ENCODE measurements around the gene CYYR1.

The CYYR1 gene

DNA sequence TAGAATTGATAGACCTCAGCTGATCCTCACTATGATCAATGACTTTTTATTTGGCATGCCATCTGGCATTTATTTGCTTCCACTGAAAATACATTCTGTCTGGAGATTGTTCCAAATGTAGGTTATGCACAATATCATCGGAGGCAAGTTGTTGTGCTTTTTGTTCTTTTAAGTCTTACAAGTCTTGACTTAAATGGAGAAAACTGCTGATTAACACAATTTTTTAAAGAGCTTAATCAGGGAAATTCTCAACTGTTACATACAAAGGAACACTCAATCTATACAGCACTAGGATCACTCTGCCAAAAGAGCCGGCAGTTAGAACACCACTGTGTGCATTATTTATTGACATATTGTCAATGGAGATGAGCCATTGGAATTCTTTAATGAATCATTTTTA lies 19.2 kb downstream of the CYYR1 start:
- DNase-seq (ENCODE audit: low spot score): no peak

DNA sequence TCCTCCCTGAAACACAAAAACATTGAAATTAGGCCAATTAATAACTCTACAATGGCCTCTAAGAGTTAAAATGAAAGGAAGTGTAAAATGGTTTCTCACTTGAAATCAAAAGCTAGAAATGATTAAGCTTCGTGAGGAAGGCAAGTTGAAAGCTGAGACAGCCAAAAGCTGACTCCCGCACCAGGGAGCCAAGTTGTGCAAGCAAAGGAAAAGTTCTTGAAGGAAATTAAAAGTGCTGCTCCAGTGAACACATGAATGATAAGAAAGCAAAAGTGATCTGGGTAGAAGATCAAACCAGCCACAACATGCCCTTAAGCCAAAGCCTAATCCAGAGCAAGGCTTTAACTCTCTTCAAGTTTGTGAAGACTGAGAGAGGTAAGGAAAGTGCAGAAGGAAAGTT lies 22.8 kb downstream of the CYYR1 start:
- DNase-seq (ENCODE audit: low spot score): no peak

DNA sequence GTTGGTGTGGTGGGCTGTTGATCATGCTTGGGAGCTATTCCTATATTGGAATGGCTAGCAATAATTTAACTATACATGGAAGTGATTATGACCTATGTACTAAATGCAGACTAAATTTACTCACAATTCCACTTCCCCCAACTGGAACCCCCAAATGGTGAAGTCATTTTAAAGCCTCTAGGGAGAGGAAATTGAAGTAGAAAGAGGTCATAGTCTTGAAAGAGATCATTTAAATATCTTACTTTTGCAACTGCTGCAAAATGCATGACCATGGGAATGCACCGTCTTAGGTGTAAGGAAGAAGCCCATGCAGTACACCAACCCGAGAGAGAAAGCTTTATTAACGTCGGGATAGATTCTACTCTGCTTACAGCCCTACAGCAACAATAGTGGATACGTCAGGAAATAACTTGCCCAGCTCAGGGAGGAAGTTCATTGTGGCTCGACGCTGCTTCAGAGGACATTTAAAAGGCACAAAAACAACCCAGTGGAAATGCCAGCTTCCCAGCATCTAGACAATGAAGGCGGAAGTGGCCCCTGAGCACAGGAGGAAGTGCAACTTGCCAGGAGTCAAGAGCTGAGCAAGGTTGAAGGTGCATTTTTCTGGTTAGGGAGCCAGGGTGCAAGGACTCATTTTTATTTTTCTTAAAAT lies 26.5 kb downstream of the CYYR1 start:
- DNase-seq (ENCODE audit: low spot score): no peak

- no peak for DNase-seq (ENCODE audit: low spot score)
These were observed 28.8 kb downstream of the CYYR1 start for GRCh38 chr21:26544201-26544775.

DNA sequence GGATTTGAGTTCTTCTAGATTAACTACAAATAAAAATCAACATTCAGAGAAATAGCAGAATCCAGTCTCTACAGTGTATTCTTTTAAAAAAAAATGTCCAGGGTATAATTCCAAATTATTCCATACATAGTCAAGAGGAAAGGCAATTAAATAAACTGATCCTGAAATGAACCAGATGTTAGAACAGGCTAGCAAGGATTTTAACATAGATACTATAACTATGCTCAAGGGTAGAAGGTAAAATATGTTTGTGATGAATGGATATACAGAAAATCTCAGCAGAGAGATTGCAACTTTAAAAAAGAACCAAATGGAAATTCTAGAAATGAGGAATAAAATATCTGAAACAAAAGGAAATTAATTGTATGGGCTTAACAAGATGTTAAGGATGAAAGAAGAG lies 32.4 kb downstream of the CYYR1 start:
- no peak for DNase-seq (ENCODE audit: low spot score)

GRCh38 chr21:26539566-26539965 lies 33.5 kb downstream of the CYYR1 start:
- DNase-seq (ENCODE audit: low spot score): no peak

GRCh38 chr21:26534517-26534916 lies 38.6 kb downstream of the CYYR1 start:
- no peak for DNase-seq (ENCODE audit: low spot score)

DNA sequence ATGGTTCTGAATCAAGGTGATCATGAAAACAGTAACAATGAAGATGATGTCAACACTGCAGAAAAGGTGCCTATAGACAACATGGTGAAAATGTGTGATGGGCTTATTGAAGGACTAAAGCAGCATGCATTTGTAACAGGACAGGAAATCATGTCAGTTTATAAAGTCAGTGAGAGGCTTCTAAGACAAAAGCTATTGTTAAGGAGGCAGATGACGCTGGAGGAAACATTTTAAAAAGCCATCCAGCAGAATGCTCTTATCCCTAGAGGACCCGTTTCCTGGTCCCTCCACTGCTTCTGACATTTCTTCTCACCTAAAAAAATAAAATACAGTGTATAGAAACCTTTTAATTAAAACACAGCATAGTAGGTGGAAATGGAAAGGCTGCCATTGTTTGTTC lies 40.9 kb downstream of the CYYR1 start:
- DNase-seq (ENCODE audit: low spot score): no peak

DNA sequence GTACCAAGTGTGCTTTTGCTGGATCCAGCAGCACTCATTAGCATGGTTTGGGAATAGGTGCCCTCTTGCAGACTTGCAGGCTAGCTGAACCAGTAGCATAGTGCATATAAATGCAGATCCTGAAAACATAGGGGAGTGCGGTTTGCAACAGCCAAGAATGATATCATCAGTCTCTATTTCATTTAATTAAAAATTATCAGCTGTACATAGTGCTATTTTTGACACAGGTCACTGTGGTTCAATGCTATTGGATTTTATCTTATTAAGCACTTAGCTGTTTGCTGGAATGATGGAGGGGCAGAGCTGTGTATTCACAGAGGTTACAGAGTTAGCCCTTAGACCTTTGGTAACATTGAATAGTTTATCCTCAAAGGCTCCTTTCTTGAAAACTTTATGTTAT lies 43.6 kb downstream of the CYYR1 start:
- DNase-seq (ENCODE audit: low spot score): no peak

- DNase-seq (ENCODE audit: low spot score): no peak
These were observed 44.2 kb downstream of the CYYR1 start for GRCh38 chr21:26528882-26529281.

GRCh38 chr21:26522704-26523103 lies 50.4 kb downstream of the CYYR1 start:
- DNase-seq (ENCODE audit: low spot score): no peak

DNA sequence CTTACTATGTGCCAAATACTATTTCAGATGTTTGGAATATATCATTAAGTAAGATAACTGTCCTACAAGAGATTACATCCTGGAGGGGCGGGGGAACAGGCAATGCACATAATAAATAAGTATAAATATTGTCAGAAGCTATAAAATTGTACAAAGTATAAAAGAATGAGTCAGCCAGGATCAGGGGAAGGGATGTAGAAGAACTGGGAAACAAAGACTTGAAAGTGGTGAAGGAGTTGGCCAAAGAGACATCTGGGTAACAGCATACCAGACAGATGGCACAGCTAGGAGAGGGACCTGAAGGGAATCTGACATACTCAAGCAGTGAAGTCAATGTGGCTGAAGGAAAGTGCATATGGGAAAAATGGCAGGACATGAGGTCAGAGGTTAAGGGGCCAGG lies 53.9 kb downstream of the CYYR1 start:
- no peak for DNase-seq (ENCODE audit: low spot score)

DNA sequence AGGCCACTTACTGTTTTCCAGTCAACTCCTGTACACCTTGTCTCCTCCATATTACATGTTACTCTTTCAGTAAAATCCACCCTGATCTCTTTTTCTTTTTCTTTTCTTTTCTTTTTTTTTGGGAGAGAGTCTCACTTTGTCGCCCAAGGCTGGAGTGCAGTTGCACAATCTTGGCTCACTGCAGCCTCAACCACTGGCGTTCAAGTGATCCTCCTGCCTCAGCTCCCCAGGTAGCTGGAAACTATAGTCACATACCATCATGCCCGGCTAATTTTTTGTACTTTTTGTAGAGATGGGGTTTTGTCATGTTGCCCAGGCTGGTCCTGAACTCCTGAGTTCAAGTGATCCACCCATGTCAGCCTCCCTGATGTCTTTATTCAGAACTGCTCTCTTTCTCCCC lies 57.8 kb downstream of the CYYR1 start:
- no peak for DNase-seq (ENCODE audit: low spot score)

GRCh38 chr21:26513212-26513611 lies 59.9 kb downstream of the CYYR1 start:
- peak; percentile 58 for DNase-seq (ENCODE audit: low spot score)

- DNase-seq (ENCODE audit: low spot score): no peak
These were observed 60.4 kb downstream of the CYYR1 start for GRCh38 chr21:26512664-26513063.

- no peak for DNase-seq (ENCODE audit: low spot score)
These were observed 64.2 kb downstream of the CYYR1 start for GRCh38 chr21:26508903-26509302.

- DNase-seq (ENCODE audit: low spot score): peak; percentile 66
These were observed 66.1 kb downstream of the CYYR1 start for GRCh38 chr21:26506956-26507355.

DNA sequence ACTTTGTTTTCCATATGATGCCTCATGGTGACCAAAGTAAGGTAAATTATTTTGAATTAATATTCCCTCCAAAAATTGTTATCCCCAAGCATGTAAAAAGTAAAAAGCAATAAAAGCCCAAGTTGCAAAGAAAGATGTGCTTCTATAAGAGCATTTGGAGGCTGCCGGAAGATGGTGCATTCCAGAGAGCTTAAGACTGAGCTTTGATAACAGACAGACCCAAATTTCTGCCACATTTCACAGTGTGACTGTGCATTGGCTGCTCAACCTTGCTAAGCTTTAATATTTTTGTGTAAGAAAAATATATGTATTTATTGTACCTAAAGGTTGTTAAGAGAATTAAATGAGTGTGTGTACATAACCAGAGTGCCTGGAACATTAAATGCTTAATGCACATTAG lies 67.9 kb downstream of the CYYR1 start:
- no peak for DNase-seq (ENCODE audit: low spot score)

GRCh38 chr21:26503414-26503813 lies 69.7 kb downstream of the CYYR1 start:
- no peak for DNase-seq (ENCODE audit: low spot score)

- no peak for DNase-seq (ENCODE audit: low spot score)
These were observed 71.5 kb downstream of the CYYR1 start for GRCh38 chr21:26501495-26502021.

- DNase-seq (ENCODE audit: low spot score): no peak
These were observed 73.6 kb downstream of the CYYR1 start for GRCh38 chr21:26499495-26499894.

DNA sequence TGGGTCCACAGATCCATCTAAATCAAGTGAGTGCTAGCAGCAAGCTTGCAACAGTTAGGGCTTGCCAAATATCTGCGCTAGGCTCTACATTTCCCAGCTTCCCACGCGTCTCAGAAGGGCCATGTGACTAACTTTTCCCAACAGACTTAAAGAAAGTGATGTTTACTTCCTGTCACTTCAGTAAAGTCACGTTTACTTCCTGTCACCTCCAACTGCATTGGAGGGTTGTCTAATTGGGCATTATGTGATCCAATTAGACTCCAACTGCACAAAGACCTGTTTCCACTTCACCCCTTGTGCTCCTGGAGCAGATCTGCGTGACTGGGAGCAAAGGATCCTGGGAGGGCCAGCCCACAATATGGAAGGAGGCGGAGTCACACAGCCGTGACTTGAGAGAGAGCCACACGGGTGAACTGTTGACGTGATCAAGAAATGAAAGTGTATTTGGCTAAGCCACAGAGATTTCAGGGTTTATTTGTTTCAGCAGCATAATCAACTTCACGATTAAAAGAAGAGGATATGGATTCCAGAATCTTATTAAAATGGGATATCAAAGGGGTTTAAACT lies 77.7 kb downstream of the CYYR1 start:
- DNase-seq (ENCODE audit: low spot score): no peak

GRCh38 chr21:26491663-26492062 lies 81.4 kb downstream of the CYYR1 start:
- DNase-seq (ENCODE audit: low spot score): no peak

GRCh38 chr21:26490771-26491170 lies 82.3 kb downstream of the CYYR1 start:
- peak; percentile 11 for DNase-seq (ENCODE audit: low spot score)
